ENCODE measurements around the gene NEURL3.

The NEURL3 gene

GRCh38 chr2:96526615-96527285 is 21.6 kb upstream of the NEURL3 start:
- TF ChIP-seq SIN3A (IDR thresholded peaks at IDR 0.05; ENCODE audit: borderline replicate concordance, insufficient read depth, low read length) (no peak), TAF1 (IDR thresholded peaks at IDR 0.05; ENCODE audit: borderline replicate concordance, insufficient read depth, low read length) (no peak), POLR2AphosphoS5 (IDR thresholded peaks at IDR 0.05; ENCODE audit: low read depth, low read length) (no peak), FOXP2 (optimal IDR thresholded peaks at IDR 0.05; ENCODE audit: borderline replicate concordance, extremely low read depth, extremely low read length, insufficient read depth) (no peak), REST (IDR thresholded peaks at IDR 0.05; ENCODE audit: insufficient read depth in 1 of 2, low read depth in 2 of 2, low read length in 2 of 2) (no peak)

- no peak for TF ChIP-seq TAF1 (IDR thresholded peaks at IDR 0.05; ENCODE audit: borderline replicate concordance, insufficient read depth, low read length)
These were observed 21.0 kb upstream of the NEURL3 start for GRCh38 chr2:96526101-96526591.

GRCh38 chr2:96525211-96525507 is 20.0 kb upstream of the NEURL3 start:
- TF ChIP-seq SIN3A (IDR thresholded peaks at IDR 0.05; ENCODE audit: borderline replicate concordance, insufficient read depth, low read length) (no peak), REST (IDR thresholded peaks at IDR 0.05; ENCODE audit: insufficient read depth in 1 of 2, low read depth in 2 of 2, low read length in 2 of 2) (no peak), TAF1 (IDR thresholded peaks at IDR 0.05; ENCODE audit: borderline replicate concordance, insufficient read depth, low read length) (no peak), POLR2AphosphoS5 (IDR thresholded peaks at IDR 0.05; ENCODE audit: low read depth, low read length) (no peak), FOXP2 (optimal IDR thresholded peaks at IDR 0.05; ENCODE audit: borderline replicate concordance, extremely low read depth, extremely low read length, insufficient read depth) (no peak)

GRCh38 chr2:96524482-96525210 is 19.5 kb upstream of the NEURL3 start:
- TF ChIP-seq SIN3A (IDR thresholded peaks at IDR 0.05; ENCODE audit: borderline replicate concordance, insufficient read depth, low read length) (no peak), FOXP2 (optimal IDR thresholded peaks at IDR 0.05; ENCODE audit: borderline replicate concordance, extremely low read depth, extremely low read length, insufficient read depth) (no peak), POLR2AphosphoS5 (IDR thresholded peaks at IDR 0.05; ENCODE audit: low read depth, low read length) (no peak), REST (IDR thresholded peaks at IDR 0.05; ENCODE audit: insufficient read depth in 1 of 2, low read depth in 2 of 2, low read length in 2 of 2) (no peak), TAF1 (IDR thresholded peaks at IDR 0.05; ENCODE audit: borderline replicate concordance, insufficient read depth, low read length) (no peak)

- TF ChIP-seq TAF1 (IDR thresholded peaks at IDR 0.05; ENCODE audit: borderline replicate concordance, insufficient read depth, low read length): no peak
- TF ChIP-seq REST (IDR thresholded peaks at IDR 0.05; ENCODE audit: insufficient read depth in 1 of 2, low read depth in 2 of 2, low read length in 2 of 2): no peak
- no peak for TF ChIP-seq FOXP2 (optimal IDR thresholded peaks at IDR 0.05; ENCODE audit: borderline replicate concordance, extremely low read depth, extremely low read length, insufficient read depth)
- no peak for TF ChIP-seq POLR2AphosphoS5 (IDR thresholded peaks at IDR 0.05; ENCODE audit: low read depth, low read length)
- no peak for TF ChIP-seq SIN3A (IDR thresholded peaks at IDR 0.05; ENCODE audit: borderline replicate concordance, insufficient read depth, low read length)
These were observed 18.7 kb upstream of the NEURL3 start for GRCh38 chr2:96523659-96524481.

All from PFSK-1 (cell line).